Activated B cell treated with CpG ODN at 0.5 μM for 24 hours (primary cell): Measurements from ENCODE around the gene ATP5F1C. TPM values are rescaled to one million over a fixed set of nuclear protein-coding genes. Genes with fewer than 3 reads are reported as not detected.

Source experiments
- ATAC-seq: fragments of 200-7000 bp; cut with Tn5 transposase; one replicate; pipeline ENCODE4 v1.10.0; 2021; ENCODE audit warnings: low read depth, mild to moderate bottlenecking, moderate library complexity
- CTCF ChIA-PET: fragments of 350-600 bp; sonication (Branson Sonifier 250); formaldehyde crosslinking; loops from one replicate; lab custom pipeline; 2021; ENCODE audit warnings: antibody characterized with exemption; lab: Charles Lee
- POLR2A ChIA-PET: fragments of 350-600 bp; sonication (Branson Sonifier 250); formaldehyde crosslinking; loops from one replicate; lab custom pipeline; 2021; ENCODE audit warnings: antibody characterized with exemption; lab: Charles Lee
- DNase-seq: peaks from one replicate; pipeline ENCODE4 v3.0.0; 2022
- H3K27ac Mint-ChIP-seq: one replicate; pipeline ENCODE4 v1.8.0; 2020; ENCODE audit warnings: mixed read lengths
- H3K27me3 Mint-ChIP-seq: one replicate; pipeline ENCODE4 v1.8.0; 2021; ENCODE audit warnings: mixed read lengths
- H3K36me3 Mint-ChIP-seq: one replicate; pipeline ENCODE4 v1.8.0; 2021; ENCODE audit warnings: low read depth, mixed read lengths
- H3K4me1 Mint-ChIP-seq: one replicate; pipeline ENCODE4 v1.8.0; 2021; ENCODE audit warnings: mixed read lengths
- H3K4me3 Mint-ChIP-seq: one replicate; pipeline ENCODE4 v1.8.0; 2020; ENCODE audit warnings: mild to moderate bottlenecking, mixed read lengths
- H3K9me3 Mint-ChIP-seq: one replicate; pipeline ENCODE4 v1.8.0; 2020; ENCODE audit warnings: mixed read lengths
- CTCF ChIP-seq: fragments of 200-600 bp; IDR thresholded peaks from one replicate; pipeline ENCODE4 v1.8.0; 2022; ENCODE audit warnings: antibody characterized with exemption, mild to moderate bottlenecking
- intact Hi-C: fragments of 100-400 bp; cut with micrococcal nuclease; formaldehyde crosslinking; loops from one replicate; pipeline ENCODE4 v1.15.1; 2024
- total RNA-seq: library from RNA; stranded (reverse); gene quantifications from 2 replicates; pipeline ENCODE4 v1.2.3, GENCODE V29; 2022

Gene ATP5F1C
- total RNA-seq, 1 donor from 2014 or later, result 182 TPM

- Mint-ChIP-seq H3K27ac (no peak overlapping the region), H3K4me3 (no peak overlapping the region), H3K4me1 (peaks cover 50% of the 10 kb centered on the region), H3K36me3 (peaks cover 64% of the 10 kb centered on the region), H3K9me3 (no peaks in the 10 kb centered on the region), H3K27me3 (no peaks in the 10 kb centered on the region)
- no peak for DNase-seq
- ChIA-PET CTCF (no interaction called here), POLR2A (no interaction called here)
- intact Hi-C loops, result no loop called here
- TF ChIP-seq CTCF, result no peak
- no peak for ATAC-seq
Measured at GRCh38 chr10:7794251-7795026, 6.5 kb downstream of the ATP5F1C start.

- H3K27me3 Mint-ChIP-seq, result no peaks in the 10 kb centered on the region
- H3K27ac Mint-ChIP-seq, result no peak overlapping the region
- POLR2A ChIA-PET, result no interaction called here
- no peak for TF ChIP-seq CTCF
- ATAC-seq (no peak), DNase-seq (no peak)
- H3K36me3 Mint-ChIP-seq, result peaks cover 69% of the 10 kb centered on the region
- CTCF ChIA-PET, result no interaction called here
- no peaks in the 10 kb centered on the region for H3K9me3 Mint-ChIP-seq
- no peak overlapping the region for H3K4me3 Mint-ChIP-seq
- peaks cover 39% of the 10 kb centered on the region for H3K4me1 Mint-ChIP-seq
- intact Hi-C loops, result no loop called here
Measured at GRCh38 chr10:7795605-7796004, 7.6 kb downstream of the ATP5F1C start.

- Mint-ChIP-seq H3K27me3 (no peaks in the 10 kb centered on the region), H3K9me3 (no peaks in the 10 kb centered on the region), H3K27ac (no peak overlapping the region), H3K36me3 (peaks cover 68% of the 10 kb centered on the region), H3K4me1 (peaks cover 25% of the 10 kb centered on the region), H3K4me3 (no peak overlapping the region)
- TF ChIP-seq CTCF, result no peak
- POLR2A ChIA-PET, result interaction anchor here (1.7 kb wide), 1 partner anchor 10 kb away, joined by 3 read pairs; the partner anchor contains the start of genes ATP5F1C and KIN
- no peak for ATAC-seq
- intact Hi-C loops, result no loop called here
- no peak for DNase-seq
- CTCF ChIA-PET, result no interaction called here
Measured at GRCh38 chr10:7797582-7797981, 9.6 kb downstream of the ATP5F1C start.

GRCh38 chr10:7802606-7803005 lies 14.6 kb downstream of the ATP5F1C start:
- intact Hi-C loops, result no loop called here
- CTCF ChIA-PET, result no interaction called here
- no peaks in the 10 kb centered on the region for H3K27me3 Mint-ChIP-seq
- no peak for TF ChIP-seq CTCF
- ATAC-seq (no peak), DNase-seq (no peak)
- H3K4me1 Mint-ChIP-seq, result no peaks in the 10 kb centered on the region
- POLR2A ChIA-PET, result no interaction called here
- peaks cover 75% of the 10 kb centered on the region for H3K36me3 Mint-ChIP-seq
- H3K9me3 Mint-ChIP-seq, result no peaks in the 10 kb centered on the region
- H3K4me3 Mint-ChIP-seq, result no peak overlapping the region
- H3K27ac Mint-ChIP-seq, result no peak overlapping the region

GRCh38 chr10:7804216-7804615 lies 16.2 kb downstream of the ATP5F1C start:
- ChIA-PET CTCF (no interaction called here), POLR2A (no interaction called here)
- H3K36me3 Mint-ChIP-seq, result peaks cover 73% of the 10 kb centered on the region
- no peak for TF ChIP-seq CTCF
- no peaks in the 10 kb centered on the region for H3K9me3 Mint-ChIP-seq
- no peak overlapping the region for H3K27ac Mint-ChIP-seq
- ATAC-seq (no peak), DNase-seq (no peak)
- H3K4me1 Mint-ChIP-seq, result no peaks in the 10 kb centered on the region
- intact Hi-C loops, result no loop called here
- no peak overlapping the region for H3K4me3 Mint-ChIP-seq
- H3K27me3 Mint-ChIP-seq, result no peaks in the 10 kb centered on the region
